Measurements from ENCODE around the gene LPCAT1. TPM values are rescaled to one million over a fixed set of nuclear protein-coding genes. Genes with fewer than 3 reads are reported as not detected.

The LPCAT1 gene
- total RNA-seq, 4 donors from 2014 or later: 23.4 to 45.3 (median 26.8) TPM

DNA sequence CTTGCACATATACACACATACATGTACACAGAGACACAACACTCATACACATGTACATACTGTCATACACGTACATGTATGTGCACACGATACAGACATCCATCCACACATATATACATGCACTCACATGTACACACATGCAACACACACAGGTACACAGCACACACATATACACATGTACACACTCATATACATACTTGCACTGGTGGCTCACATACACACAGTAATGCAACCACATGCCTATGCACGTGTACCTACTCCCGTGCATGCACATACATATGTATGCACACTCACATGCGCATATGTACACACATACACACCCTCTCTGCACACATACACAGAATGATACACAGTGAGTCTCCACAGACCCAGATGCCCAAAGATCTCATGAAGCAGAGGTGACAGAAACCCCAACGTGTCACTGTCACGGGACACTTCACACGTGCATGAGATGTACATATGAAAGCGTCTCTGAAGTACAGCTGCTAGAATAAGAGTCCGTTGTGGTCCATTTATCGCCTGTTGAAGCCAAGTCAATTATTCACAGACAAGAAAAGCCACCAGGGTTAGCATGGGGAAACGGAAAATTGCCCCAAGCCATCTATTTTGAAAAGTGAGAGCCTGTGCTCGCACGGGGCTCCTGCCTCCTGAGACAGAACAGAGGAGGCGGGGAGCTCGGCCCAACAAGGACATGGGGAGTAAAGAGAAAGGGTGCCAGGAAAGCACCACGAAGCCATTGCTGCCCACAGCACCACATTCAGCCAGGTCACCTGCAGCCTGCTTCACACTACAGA lies 24.9 kb downstream of the LPCAT1 start:
- Histone ChIP-seq H3K9me3 (no peaks in the 10 kb centered on the region), H3K4me1 (peaks cover 0 to 37% (median 9%) of the 10 kb centered on the region in 4 donors), H3K4me3 (no peak overlapping the region), H3K27me3 (no peaks in the 10 kb centered on the region), H3K27ac (no peak overlapping the region), H3K36me3 (peaks cover 0 to 11% (median 0%) of the 10 kb centered on the region in 3 donors)
- 80 to 92% methylated on average over 17 of the region's 17 CpGs for WGBS, 2 donors
- no peak for DNase-seq (ENCODE audit: low spot score in 2 of 2)
- TF ChIP-seq, protein P1, sequence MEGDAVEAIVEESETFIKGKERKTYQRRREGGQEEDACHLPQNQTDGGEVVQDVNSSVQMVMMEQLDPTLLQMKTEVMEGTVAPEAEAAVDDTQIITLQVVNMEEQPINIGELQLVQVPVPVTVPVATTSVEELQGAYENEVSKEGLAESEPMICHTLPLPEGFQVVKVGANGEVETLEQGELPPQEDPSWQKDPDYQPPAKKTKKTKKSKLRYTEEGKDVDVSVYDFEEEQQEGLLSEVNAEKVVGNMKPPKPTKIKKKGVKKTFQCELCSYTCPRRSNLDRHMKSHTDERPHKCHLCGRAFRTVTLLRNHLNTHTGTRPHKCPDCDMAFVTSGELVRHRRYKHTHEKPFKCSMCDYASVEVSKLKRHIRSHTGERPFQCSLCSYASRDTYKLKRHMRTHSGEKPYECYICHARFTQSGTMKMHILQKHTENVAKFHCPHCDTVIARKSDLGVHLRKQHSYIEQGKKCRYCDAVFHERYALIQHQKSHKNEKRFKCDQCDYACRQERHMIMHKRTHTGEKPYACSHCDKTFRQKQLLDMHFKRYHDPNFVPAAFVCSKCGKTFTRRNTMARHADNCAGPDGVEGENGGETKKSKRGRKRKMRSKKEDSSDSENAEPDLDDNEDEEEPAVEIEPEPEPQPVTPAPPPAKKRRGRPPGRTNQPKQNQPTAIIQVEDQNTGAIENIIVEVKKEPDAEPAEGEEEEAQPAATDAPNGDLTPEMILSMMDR (IDR thresholded peaks at IDR 0.05): no peak
- TF ChIP-seq EP300 (IDR thresholded peaks at IDR 0.05): no peak
- TF ChIP-seq POLR2A (IDR thresholded peaks at IDR 0.05): no peak

DNA sequence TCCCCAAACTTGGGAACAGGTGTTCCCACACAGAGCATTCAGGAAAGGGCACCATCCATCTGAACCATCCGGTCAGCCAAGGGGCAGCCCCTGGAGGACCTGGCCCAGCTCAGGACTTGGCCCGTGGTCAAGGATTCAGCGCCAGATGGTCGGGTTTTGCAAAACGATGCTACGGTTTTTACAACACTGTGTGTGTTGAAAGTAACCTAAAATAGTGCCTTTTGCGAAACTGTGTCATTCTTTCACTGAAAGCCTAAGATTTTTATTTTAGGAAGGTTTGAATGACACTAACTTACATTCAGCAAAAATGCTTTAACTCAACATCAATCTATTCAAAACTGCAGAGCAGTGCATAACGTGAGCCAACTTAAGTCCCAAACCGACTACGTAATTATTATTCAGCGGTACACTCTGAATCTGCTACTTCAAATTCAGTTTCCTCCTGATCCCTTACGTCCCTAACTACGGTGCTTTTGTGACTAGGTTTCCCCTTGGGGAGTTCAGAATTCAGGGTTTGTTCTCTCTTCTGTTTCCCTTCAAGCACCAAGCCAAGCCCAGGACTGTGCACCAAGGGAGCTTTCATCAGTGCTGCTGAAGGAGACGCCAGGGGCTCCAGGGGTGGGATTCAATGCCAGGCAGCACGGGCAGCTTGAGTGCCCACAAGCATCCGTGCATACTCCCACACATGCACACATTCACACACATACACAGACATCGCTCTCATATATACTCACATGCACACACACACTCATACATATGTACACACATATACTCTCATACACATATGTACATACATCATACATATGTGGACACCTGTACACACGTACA lies 25.8 kb downstream of the LPCAT1 start:
- no peaks in the 10 kb centered on the region for H3K9me3 ChIP-seq
- no peak for DNase-seq (ENCODE audit: low spot score in 2 of 2)
- peaks cover 0 to 19% (median 0%) of the 10 kb centered on the region in 3 donors for H3K36me3 ChIP-seq
- peaks cover 0 to 29% (median 7%) of the 10 kb centered on the region in 4 donors for H3K4me1 ChIP-seq
- TF ChIP-seq, protein P1 (IDR thresholded peaks at IDR 0.05): no peak
- TF ChIP-seq POLR2A (IDR thresholded peaks at IDR 0.05) (no peak), EP300 (IDR thresholded peaks at IDR 0.05) (no peak)
- no peak overlapping the region for H3K4me3 ChIP-seq
- WGBS, 2 donors: 72 to 73% methylated on average over 18 of the region's 18 CpGs
- no peak overlapping the region for H3K27ac ChIP-seq
- H3K27me3 ChIP-seq: no peaks in the 10 kb centered on the region

DNA sequence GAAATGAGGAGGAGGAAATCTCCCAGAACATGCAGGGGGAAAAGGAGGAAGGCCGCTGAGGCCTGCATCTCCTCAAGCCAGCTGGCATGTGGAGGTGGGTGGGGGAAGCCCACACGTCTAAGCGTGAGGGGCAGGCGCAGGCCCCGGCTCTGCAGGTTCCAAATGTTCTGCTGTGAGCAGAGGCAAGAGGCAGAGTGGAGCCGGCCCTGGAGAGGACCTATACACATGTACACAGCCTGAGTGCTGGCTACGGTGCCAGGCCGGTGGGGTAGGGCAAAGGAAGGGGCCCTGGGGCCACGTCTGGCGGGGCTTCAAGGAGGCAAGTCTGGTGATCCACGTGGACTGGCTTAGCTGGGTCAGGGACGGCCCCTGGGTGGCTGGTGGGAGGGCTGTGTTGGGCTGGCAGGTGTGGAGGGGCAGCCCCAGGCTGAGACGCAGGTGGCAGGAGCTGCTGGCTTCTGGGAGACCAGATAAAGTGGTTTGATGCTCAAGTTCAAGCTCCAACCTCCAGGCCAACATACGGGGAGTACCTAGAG lies 26.4 kb downstream of the LPCAT1 start:
- Histone ChIP-seq H3K27me3 (no peaks in the 10 kb centered on the region), H3K4me1 (peaks cover 0 to 24% (median 4%) of the 10 kb centered on the region in 4 donors), H3K4me3 (no peak overlapping the region), H3K9me3 (no peaks in the 10 kb centered on the region), H3K36me3 (peaks cover 0 to 26% (median 0%) of the 10 kb centered on the region in 3 donors), H3K27ac (no peak overlapping the region)
- WGBS, 2 donors: 80 to 85% methylated on average over 11 to 14 of the region's 14 CpGs
- no peak for TF ChIP-seq EP300 (IDR thresholded peaks at IDR 0.05)
- TF ChIP-seq POLR2A (IDR thresholded peaks at IDR 0.05): no peak
- TF ChIP-seq, protein P1 (IDR thresholded peaks at IDR 0.05): no peak
- DNase-seq (ENCODE audit: low spot score in 2 of 2): no peak

DNA sequence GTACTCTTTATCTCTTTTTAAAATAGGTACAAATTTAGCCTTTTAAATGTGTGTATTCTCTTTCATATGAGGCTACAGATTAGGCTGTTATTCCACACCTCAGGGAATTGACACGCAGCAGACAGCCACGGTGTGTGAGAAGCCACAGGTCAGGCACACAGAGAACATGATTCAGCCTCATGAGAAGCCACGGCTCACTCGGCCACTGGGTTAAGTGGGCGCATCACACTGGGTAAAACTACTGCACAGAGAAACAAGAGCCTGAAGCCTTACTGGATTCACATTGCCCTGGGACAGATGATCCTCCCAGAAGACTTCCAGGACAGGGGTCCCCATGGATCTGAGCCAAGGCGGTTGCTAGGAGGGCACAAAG lies 28.2 kb downstream of the LPCAT1 start:
- H3K4me3 ChIP-seq: no peak overlapping the region
- TF ChIP-seq, protein P1 (IDR thresholded peaks at IDR 0.05): no peak
- TF ChIP-seq POLR2A (IDR thresholded peaks at IDR 0.05) (no peak), EP300 (IDR thresholded peaks at IDR 0.05) (no peak)
- H3K36me3 ChIP-seq: peaks cover 0 to 43% (median 0%) of the 10 kb centered on the region in 3 donors
- WGBS, 2 donors: 72 to 79% methylated on average over 6 of the region's 6 CpGs
- peak overlapping the region in 1 of 4 donors; percentile 64 for H3K27ac ChIP-seq
- H3K27me3 ChIP-seq: no peaks in the 10 kb centered on the region
- H3K9me3 ChIP-seq: no peaks in the 10 kb centered on the region
- peaks cover 0 to 6% (median under 1%) of the 10 kb centered on the region in 4 donors for H3K4me1 ChIP-seq
- DNase-seq (ENCODE audit: low spot score in 2 of 2): no peak

Measured in tibial nerve (tissue), 4 donors.